Measurements from ENCODE around the gene KIF6.
"Not testable (repeated sequence)": the region's sequence is repeated elsewhere in the genome, so short reads cannot be mapped to it uniquely, and the experiment has no call there.

The KIF6 gene

DNA sequence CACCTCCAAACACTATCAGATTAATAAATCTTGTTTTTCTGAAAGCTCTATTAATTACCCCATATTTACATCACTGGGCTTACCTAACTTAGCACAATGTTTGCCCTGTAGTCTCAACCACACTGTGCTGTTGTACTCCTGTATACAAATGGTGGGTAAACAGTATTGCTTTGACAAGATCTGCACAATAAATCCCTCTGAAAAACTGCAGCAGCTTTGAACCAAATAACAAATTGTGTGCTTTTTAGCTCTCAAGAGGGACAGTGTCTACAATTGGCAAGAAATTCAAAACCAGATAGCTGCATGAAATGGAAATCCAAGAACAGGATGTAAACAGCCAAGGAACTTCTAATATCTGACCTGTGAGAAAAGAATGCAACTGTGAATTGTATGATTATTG, 10.4 kb downstream of the KIF6 start:
- DNase-seq (ENCODE audit: low read depth) = no peak

DNA sequence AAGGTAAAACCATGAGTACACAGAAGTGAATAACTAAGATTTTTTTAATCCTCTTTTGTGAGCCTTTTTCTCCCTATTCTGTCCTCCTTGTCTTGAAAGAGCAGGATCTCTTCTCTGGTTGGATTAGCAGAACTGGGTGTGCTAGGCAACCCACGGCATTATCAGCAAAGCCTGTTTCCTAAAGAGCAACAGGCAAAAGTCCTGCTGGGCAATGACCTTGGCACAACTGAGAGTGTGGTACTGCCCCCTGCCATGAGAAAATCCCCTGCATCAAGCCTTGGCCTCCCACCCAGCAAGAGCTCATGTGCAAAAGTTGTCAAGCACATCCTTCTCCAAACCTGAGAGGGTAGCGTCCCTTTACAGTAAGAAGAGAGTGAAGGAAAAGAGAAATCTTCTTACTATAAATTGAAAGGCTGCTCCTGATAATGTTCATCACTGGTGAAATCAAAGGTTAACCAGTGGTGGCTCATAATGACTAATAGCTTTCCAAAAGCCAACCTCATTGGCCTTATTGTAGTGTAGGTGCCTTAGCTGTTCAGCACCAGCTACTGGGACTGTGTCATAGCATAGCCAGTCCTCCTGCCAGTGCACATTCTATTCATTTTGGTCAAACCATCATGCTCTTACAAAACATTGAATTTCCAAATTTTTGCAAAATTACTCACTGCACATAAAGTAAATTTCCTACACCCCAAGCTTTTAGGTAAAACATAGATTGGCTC, 17.1 kb downstream of the KIF6 start:
- no peak for DNase-seq (ENCODE audit: low read depth)

DNA sequence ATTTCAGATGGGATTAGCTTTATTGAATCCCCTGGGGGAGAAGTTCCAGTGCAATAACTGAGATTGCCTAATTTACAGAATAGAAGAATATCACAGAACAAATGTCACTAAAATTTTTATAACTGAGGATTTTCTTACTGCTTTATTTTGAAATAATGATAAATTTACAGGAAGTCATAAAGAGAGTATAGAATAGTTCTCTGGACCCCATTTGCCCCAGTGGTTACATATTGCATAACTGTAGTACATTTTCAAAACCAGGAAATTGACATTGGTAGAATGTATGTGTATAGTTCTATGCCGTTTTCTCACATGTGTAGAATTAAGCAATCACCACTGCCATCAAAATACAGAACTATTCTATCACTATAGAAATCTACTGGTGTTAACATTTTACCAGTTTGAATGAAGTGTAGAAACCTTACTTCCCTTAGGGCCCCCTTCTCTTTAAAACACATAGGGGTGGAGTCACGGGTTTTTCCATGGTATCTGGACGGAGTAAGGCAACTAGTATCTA, 18.3 kb downstream of the KIF6 start:
- DNase-seq (ENCODE audit: low read depth) = no peak

DNA sequence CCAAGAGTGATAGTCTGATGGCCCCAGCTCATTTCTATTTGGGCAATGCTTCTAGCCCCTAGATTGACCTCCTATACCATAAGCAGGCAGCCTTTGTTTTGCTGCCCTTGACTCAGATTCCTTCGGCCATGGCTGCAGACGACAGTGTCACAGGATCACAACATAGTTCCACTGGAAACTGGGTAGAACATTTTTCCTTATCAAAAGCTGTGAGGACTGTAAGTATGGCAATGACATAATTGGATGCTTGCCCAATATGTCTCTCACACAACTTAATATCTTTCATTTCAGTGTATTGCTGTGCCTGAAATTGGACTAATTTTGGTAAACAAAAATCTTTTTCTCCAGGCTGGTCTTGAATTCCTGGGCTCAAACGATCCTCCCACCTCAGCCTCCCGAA, 22.9 kb downstream of the KIF6 start:
- no peak for DNase-seq (ENCODE audit: low read depth)

DNA sequence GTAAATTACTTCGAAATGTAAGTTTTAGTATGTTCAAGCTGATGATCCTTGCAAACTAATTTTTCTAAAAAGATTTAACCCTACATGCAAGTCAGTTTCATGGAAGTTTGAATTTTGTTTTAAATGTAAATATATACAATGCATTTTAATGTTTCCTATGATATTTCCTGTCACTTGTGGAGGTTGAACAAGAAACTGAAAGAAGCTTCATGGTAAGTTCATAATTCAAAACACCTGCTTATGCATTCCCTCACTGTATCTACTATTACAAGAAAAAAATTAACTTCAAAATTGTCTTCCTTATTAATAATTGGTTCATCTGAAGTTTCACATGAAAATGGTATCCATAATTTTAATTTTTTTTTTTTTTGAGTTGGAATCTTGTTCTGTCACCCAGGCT, 24.8 kb downstream of the KIF6 start:
- no peak for DNase-seq (ENCODE audit: low read depth)

DNA sequence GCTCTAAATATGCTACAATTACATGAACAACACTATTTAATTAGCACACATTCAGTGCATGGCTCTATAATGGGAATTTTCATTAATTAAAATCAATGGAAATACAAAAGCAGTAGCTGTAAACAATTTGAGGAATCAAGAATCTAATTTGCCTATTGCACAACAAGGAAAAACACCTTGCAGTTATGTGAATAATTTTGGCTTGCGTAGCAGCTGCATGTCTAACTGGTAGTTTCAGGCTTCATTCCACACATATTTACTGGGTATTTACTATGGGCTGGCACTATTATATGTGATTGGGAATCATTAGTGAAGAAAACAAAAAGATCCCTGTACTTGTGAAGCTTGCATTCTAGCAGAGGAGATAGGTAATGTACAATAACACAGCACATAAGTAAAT, 26.4 kb downstream of the KIF6 start:
- DNase-seq (ENCODE audit: low read depth) = no peak

DNA sequence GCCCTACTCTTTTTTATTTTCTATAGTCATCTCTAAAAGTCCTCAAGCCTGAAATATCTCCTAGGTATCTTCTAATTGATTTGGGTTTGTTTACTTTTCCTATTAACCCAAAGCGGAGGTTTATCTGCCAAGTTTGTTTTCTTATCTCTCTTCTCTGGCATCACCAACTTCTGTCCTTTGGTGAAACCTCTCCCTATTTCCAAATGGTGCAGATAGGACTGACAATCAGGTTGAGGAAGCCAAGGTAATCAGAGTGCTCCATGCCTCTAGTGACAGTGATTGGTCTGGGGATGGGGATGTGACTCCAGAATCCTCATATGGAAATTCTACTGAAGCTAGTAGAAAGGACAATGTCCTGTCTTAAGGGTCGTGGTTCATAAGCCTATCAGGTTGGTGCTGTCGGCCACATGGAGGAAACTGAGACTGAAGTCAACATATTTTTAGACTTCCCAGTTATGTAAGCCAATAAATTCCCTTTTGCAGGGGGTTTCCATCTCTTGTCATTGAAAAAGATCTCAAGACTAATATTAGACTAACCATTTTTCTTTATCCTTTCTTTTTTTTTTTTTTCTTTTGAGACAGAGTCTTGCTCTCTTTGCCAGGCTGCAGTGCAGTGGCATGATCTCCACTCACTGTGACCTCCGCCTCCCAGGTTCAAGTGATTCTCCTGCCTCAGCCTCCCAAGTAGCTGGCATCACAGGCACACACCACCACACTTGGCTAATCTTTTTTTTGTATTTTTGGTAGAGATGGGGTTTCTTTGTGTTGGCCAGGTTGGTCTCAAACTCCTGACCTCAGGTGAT, 28.0 kb downstream of the KIF6 start:
- no peak for DNase-seq (ENCODE audit: low read depth)

DNA sequence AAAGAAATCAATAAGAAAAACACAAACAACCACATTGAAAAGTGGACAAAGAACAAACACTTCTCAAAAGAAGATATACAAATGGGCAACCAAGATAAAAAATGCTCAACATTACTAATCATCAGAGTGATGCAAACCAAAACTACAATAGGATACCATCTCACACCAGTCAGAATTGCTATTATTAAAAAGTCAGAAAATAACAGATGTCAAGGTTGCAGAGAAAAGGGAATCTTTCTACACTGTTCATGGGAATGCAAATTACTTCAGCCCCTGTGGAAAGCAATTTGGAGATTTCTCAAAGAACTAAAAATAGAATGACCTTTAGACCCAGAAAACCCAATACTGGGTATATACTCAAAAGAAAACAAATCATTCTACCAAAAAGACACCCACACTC, 29.8 kb downstream of the KIF6 start:
- DNase-seq (ENCODE audit: low read depth) = no peak

DNA sequence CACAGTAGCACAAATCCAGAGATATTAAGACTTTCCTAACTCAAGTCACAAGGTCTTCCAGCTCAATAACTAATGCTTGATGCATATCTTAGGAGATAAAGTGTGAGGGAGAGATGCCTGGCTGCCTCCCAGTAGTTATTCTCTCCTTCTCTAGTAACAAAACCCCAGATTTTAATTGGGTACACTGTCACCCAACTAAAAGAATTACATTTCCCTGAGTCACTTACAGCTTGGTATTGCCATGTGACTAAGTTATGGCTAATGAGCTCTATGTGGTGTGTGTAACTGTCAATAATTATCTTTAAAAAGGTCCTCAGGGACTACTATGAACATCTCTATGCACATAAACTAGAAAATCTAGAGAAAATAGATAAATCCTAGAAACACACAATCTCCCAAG, 32.0 kb downstream of the KIF6 start:
- DNase-seq (ENCODE audit: low read depth) = no peak

DNA sequence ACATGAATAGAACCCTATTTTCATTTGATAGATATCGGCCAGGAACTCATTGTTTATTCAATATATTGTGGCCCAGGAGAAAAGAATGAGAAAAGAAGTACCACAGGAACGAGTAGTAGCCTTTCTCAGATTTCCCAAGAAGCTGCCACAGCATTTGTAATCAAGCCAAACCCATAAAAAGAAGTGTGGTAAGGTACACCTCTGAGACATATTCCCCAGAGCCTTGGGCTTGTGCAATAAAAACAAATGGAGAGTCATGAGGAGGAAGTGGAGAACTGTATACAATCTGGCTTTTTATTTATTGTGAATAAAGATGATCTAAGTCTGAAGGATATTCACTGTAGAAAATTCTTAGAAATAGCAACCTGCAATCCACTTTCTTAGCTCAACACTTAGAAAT, 36.7 kb downstream of the KIF6 start:
- DNase-seq (ENCODE audit: low read depth) = no peak

DNA sequence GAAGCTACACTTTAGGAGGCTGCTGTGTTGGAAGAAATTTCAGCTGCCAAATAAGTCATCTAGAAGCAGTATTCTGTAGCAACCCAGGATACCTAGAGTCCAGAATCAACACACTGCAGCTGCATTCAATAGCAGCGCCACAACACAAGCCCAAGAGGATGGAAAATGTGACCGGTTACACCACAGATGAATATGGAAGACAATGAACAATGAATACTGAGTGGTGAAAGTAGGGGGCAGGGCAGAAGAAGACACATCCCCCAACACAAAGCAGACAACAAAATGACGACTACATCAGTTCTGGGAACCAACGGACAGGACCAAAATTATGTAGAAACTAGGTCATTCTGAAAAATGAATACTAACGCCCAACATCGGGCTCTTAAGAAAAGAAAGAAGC, 38.2 kb downstream of the KIF6 start:
- no peak for DNase-seq (ENCODE audit: low read depth)

DNA sequence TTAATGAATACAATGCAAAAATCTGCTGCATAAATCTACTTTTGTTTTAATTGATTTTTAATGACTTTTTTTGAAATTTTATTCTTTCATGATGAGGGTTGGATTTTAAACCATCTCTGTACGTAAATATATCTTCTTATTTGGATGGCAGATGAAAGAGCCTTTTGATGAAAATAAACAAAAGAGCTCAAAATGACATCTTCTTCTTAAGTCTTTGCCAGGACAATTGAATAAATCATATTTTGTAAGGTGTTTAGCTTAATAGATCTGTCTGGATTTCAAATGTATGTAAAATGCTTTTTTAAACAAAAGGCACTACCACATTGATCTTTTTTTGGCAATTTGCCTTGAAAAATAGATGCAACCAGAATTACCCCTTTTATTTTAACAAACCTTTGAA, 39.3 kb downstream of the KIF6 start:
- no peak for DNase-seq (ENCODE audit: low read depth)

DNA sequence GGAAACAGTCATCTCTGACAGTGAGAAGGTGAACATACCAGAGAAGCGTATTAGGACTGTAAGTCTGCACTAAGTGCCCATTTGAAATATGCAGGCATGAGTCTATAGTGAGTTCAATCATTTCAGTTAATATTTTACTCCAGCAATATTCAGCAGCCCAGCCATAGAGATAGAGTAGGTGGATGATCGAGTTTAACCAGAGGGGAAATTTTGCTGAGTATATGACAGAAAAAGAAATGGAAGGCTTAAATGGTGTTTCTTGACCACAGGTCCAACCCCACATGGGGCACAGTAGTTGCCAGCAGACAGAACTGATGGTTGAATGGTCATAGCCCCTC, 39.8 kb downstream of the KIF6 start:
- no peak for DNase-seq (ENCODE audit: low read depth)

DNA sequence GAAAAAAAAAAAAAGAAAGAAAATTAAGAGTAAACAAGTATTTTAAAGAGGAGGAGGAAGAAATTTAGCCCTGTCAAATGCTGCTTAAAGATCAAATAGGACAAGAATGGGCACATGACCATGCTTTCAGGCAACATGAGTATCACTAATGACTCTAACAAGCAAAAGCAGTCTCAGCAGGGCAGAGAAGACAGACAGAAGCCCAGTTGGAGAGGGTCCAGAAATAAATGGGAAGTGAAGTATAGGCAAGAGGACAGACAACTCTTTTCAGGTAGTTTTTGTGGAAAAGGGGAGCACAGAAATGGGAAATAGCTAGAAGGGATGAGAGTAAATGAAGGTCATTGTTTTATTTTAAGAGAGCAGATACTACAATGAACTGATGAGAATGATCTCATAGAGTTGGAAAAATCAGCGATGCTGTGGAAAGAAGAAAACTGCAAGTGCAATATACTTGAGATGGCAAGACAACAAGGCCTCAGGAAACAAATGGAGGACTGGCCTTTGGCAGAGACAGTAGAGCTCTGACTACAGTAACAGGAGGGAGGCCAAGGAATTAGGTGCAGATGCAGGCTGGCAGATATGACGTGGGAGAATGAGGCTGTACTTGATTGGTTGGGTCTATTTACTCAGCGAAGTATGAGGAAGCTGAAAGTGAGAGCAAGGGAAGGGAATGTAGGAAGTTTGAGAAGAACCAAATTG, 40.3 kb downstream of the KIF6 start:
- no peak for DNase-seq (ENCODE audit: low read depth)

DNA sequence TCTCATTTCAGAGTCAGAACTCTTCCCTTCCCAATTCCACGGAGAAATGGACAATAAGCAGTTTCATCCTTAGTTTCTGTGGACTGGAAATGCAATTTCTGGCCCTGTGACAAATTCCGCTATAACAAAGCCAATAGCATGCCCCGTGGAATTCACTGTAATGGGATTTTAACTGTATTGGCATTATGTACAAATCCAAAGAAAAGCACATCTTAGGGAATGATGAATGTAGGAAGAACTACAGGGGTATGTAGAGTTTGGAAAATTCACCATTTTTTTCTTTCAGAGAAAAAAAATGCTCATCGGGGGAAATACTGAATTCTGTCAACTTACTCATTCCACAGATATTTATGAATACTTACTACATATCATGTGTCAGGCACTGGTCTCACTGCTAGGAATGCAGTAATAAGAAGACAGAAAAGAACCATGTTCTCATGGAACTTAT, 43.5 kb downstream of the KIF6 start:
- DNase-seq (ENCODE audit: low read depth) = no peak

DNA sequence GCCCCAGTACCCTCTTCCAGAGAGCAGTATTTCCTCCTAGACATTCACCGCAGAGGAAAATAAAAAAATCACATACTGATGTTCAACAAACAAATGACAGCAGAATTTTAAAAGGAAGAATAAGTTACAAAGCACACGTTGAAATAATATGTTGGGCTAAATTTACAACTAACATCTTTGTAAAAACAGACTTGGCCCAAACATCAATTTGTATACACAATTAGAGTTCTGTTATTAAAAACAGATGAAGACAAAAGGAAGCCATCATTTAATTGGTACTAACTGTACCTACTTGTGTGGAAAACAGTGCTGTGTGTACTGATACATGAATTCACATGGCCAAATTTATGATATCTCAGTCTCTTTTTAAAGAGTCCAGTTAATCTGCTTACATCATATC, 46.3 kb downstream of the KIF6 start:
- DNase-seq (ENCODE audit: low read depth) = no peak

DNA sequence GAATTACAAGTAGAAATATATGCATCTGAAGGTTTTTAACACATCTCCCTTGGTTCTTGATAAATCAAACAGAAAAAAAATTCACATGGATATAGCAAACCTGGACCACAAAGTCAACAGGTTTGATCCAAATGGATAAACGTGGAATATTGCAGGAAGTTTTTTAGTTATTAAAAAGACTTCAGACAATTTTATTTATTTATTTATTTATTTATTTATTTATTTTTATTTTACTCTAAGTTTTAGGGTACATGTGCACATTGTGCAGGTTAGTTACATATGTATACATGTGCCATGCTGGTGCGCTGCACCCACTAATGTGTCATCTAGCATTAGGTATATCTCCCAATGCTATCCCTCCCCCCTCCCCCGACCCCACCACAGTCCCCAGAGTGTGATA, 47.9 kb downstream of the KIF6 start:
- DNase-seq (ENCODE audit: low read depth) = not testable (repeated sequence)

DNA sequence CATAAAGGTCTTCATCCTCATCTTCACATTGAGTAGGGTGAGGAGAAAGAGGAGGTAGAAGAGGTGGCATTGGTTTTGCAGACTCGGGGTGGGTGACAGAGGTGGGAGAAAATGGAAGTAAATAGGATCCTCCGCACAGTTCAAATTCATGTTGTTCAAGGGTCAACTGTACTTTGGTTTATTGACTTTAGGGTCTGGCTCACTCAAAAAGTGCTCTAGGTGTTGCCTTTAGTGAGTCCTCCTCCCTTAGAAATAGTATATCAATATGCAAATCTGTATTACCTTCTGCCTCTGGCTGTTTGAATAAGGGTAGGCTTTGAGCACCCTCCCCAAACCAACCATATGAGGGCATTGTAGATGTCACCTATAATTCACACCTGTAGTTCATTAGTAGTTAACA, 54.7 kb downstream of the KIF6 start:
- DNase-seq (ENCODE audit: low read depth) = no peak

DNA sequence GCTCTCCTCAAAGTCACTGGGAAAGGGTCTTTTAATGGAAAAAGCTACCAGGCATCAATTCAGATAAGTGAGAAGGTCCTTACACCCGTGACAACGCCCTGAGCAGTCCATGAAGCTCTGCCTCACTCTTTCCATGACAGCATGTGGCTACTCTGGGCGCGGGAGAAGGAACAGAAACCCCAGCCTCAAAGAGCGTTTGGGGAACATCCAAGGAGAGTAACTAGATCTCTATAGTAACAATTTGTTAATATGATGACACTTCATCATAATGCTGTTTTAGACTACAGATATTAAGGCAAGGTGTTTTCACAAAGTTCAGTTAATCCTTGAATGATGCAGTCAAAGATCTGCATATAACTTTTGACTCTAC, 55.2 kb downstream of the KIF6 start:
- no peak for DNase-seq (ENCODE audit: low read depth)

DNA sequence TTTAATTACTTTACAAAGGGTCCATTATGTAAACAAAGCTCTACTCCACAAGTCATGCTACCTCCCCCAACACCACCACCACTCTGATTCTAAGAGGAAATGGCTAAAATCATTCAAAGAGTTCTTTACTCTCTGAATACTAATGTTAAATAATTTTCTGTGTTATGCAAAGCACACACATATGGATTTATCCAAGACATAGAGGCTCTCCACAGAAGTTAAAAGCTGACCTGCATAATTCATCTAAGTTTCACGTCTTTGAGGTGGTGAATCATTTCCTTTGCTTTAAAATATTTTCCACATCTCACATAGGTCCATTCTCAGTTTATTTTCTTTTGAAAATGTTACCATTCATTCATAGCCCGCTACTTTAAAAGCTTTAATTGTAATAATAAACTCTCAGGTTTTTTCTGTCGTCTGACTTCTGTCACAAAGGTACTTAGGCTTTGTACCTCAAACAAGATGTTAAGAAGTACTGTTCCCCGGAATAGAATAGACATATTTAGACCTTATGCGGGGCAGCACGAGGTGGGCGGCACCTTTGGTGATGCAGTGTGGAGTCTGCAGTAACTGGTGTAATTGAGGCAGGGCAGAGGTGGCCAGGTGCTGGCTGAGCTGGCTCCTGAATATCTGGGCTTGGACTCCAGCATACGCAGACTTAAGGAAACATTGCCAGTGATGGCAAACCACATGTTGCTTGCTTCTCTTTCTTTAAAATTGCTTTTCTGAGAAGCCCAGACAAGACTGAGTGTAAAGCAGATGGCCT, 55.8 kb downstream of the KIF6 start:
- DNase-seq (ENCODE audit: low read depth) = no peak

DNA sequence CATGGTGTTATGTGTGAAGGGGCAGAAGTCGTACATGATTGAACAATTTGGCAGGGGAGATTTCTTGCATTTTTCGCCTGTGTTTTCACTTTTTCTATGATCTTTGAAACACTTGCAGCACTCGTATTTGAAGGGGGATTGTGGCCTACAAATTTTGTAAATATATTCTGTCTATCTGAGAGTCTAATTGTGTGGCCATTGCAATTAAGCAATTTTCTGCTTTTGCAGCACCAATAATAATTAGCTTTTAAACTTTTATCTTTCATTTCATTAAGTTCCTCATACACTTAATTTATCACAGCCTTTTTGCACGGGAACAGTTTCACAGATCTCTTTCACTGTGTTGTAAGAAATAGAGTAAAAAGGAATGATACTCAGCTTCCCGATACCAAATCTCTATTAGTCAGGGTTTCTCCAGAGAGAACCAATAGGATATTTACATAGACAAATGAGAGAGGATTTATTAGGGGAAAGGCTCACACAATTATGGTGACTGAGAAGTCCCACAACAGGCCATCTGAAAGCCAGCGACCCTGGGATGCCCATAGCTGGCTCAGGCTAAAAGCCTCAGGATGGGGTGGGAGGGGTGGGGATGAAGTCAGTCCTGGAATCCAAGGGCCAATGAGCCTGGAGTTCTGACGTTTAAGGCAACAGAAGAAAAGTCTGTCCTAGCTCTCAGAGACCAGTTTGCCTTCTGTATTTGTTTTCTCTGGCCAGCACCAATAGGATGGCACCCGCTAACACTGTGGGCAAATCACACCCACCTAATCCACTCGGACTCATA, 58.3 kb downstream of the KIF6 start:
- DNase-seq (ENCODE audit: low read depth) = no peak

DNA sequence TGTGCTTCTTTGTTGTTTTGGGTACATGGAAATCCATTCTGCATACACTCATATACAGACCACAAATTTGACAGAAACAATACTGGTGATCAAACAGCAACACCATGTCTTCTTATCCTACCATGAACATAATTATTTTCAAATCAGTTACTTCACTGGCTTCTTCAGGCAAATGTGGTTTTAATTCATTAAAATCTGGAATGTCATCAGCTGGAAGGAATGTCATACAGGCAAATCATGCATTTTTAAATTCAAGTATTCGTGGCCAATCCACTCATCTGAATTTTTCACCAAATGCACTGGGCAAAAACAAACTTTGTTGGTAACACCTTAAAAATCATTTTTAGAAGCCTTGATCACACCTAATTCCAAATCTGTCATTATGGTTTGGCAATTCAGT, 59.3 kb downstream of the KIF6 start:
- DNase-seq (ENCODE audit: low read depth) = no peak
